GM19455 (cell line): ENCODE results near the gene MVB12A.

ENCODE experiments used
- ATAC-seq: cut with Tn5 transposase; IDR thresholded peaks from one replicate; pipeline ENCODE4 v1.9.1; 2021; ENCODE audit not compliant: unreplicated experiment

MVB12A gene

DNA sequence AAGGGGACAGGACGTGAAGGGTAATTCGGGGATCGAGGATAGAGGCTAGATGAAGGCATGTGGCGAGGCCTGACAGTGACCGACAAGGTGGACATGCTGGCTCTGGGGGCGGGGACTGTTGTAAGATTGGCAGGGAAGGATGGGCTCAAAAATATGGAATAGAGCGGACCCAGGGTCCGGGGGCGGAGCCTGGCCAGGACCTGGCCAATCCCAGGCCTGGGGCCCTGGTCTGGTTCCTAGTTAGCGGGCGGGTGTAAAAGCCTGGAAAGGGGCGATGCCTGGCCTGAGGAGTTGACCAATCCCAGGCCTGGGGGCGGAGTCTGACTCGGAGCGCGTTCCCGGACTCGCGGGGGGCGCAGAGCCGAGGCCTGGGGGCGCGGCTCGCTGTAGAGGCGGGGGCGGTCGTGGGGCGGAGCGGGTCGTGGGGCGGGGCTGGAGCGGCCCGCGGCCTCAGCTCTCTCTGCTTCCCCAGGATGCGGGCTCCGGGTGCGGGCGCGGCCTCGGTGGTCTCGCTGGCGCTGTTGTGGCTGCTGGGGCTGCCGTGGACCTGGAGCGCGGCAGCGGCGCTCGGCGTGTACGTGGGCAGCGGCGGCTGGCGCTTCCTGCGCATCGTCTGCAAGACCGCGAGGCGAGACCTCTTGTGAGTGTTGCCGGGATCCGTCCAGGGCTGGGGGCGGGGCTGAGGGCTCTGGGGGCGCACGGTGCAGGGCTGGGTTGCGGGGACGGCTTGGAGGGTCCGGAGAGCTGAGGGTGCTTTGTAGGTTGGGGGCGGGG is 50.4 kb downstream of the MVB12A start, which contains the start of gene SLC27A1:
Gene SLC27A1, plus strand, starts transcription at position 457 of the 774 bp plus-strand sequence. Its CDS starts 17 bp downstream, at position 474.
- peak; percentile 81 for ATAC-seq

DNA sequence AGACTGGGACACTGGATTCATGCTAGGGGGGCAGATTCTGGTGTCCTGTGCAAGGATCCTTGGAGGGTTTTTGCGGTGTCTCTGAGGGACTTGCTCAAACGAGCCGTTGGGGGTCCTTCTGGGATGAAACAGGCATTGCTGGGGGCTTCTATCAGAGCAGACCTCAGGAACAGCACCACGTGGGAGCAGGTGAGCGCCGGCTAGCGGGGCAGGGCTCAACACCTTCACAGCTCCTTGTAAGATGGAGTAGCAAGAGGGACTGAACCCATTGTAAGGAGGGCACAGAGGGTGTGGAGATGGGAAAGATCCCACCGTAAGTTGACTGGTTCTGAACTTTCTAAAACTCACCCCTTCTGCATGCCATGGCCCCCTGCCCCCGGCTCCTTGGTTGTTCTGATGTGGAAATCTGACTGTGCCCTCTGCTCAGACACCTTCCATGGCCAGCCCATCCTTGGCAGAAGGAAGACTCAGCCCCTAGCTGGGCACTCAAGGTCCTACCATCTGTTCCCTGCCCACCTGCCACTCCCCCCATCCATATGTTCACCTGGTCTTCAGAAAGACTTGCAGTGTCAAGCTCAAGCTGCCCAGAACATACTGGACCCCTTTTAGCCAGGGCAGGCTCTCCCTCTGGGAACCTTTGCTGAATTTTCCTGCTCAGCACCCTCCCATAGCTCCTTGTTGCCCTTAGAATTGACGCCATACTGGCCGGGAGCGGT is 51.7 kb downstream of the MVB12A start:
- ATAC-seq: no peak

DNA sequence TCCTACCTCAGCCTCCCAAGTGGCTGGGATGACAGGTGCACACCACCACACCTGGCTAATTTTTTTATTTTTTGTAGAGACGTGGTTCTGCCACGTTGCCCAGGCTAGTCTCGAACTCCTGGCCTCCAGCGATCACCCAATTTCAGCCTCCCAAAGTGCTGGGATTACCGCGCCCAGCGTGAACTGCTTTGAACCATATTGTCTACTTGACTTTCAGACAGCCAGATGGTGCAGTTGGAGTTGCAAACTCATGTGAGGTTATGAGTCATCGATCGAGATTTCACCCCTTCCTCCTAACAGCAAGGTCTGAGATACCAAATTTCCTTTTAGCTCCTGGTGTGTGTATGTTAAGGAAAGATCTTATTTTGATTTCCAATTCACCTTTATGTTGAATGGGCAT is 53.2 kb downstream of the MVB12A start:
- ATAC-seq: no peak
